GM12873 (cell line): ENCODE results near the gene GDF10.

Experiments used
- TF ChIP-seq, protein P1 (sequence below): IDR thresholded peaks from 2 replicates; pipeline ENCODE4 v1.5.1; 2012; ENCODE audit warnings: low read depth, mild to moderate bottlenecking, moderate library complexity, low read length, control low read depth; ENCODE audit not compliant: insufficient read depth; ENCODE audit errors: missing control alignments

Gene GDF10

DNA sequence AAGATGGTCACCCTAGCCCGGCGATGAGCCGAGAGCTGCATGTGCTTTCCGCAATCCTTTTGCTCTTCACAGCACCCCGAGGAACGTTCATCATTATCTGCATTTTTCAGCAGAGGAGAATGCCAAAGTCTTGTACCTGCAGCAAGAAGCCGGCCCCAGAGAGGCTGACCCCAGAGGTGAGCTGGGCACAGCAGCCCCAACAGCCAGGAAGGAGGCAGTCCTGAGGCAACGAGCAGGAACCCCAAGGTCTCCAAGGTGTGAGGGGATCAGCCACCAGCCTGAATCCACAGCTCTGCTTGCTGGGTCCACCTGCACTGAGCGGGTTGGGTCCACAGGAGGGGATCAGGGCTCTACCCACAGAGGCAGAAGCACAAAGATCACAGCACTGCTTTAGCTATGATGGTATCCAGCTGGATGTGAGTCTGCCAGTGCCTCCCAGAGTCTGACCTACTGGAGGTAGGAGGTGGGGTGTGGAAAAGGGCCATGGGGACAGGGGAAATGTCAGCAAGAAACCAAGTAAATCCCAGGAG lies 16.8 kb upstream of the GDF10 start:
- TF ChIP-seq, protein P1, sequence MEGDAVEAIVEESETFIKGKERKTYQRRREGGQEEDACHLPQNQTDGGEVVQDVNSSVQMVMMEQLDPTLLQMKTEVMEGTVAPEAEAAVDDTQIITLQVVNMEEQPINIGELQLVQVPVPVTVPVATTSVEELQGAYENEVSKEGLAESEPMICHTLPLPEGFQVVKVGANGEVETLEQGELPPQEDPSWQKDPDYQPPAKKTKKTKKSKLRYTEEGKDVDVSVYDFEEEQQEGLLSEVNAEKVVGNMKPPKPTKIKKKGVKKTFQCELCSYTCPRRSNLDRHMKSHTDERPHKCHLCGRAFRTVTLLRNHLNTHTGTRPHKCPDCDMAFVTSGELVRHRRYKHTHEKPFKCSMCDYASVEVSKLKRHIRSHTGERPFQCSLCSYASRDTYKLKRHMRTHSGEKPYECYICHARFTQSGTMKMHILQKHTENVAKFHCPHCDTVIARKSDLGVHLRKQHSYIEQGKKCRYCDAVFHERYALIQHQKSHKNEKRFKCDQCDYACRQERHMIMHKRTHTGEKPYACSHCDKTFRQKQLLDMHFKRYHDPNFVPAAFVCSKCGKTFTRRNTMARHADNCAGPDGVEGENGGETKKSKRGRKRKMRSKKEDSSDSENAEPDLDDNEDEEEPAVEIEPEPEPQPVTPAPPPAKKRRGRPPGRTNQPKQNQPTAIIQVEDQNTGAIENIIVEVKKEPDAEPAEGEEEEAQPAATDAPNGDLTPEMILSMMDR: no peak

DNA sequence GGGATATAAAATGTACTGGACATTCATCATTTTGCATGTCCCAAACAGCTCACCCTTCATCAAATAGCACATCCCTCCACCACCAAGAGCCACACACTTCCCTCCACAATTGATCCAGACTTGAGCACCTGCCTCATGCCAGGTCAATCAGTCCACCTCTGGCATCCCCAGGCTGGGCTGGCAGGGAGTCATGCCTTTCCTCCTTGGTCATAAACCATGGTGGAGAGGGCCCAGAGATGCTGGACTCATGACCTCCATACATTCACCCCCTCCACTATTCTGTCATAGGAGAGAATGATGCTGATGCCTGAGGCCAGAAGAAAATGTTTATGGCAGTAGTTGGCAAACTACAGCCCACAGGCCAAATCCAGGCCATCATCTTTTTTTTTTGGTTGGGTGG lies 16.1 kb upstream of the GDF10 start:
- TF ChIP-seq, protein P1: no peak

DNA sequence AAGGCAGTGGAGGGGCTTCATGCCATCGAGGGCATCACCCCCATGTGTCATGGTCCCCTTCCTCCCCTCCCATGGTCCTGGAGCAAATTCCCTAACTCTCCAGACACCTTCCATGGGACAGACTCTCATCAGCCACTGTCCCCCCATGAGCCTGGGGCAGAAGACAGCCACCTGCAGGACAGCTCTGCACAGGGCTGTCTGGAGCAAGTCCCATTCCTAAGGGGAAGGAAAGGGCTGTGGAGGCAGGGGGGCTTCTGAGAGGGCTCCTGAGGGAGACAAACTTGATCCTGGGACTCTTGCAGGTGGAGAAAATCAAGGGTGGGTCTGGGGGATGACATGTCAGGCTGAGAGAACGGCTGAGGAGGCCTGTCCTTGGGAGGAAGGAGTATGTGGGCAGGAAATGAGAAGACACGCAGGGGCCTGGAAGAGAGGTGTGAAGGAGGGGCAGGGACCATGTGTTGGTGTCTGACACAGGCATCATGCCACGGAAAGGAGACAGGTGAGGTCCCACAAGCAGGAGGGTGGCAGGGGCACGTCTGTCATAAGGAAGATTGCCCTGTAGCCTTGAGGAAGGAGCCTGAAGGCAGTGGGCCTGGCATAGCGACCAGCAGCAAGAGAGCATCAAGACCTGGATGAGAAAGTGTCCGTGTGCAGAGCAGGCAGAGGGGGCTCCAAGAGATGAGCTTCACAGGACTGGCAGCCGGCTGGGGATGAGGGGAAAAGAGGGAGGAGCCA lies 14.4 kb upstream of the GDF10 start:
- TF ChIP-seq, protein P1: no peak

DNA sequence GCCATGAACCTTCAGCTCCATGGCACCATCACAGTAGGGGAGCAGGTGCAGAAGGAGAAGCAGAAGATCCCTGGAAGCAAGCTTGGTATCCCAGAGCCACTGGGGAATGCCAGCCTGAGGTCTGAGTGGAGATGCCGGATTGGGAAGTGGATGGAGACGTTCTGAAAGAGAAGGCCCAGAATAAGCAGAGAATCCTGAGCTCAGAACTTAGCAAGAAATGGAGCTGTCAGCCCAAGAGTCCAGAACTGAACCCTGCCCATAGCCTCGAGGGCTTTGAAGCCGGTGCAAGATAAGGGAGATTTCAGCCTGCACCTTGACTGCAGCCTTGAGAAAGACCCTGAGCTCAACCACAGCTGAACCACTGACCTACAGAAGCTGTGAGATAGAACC lies 13.9 kb upstream of the GDF10 start:
- TF ChIP-seq, protein P1: no peak

DNA sequence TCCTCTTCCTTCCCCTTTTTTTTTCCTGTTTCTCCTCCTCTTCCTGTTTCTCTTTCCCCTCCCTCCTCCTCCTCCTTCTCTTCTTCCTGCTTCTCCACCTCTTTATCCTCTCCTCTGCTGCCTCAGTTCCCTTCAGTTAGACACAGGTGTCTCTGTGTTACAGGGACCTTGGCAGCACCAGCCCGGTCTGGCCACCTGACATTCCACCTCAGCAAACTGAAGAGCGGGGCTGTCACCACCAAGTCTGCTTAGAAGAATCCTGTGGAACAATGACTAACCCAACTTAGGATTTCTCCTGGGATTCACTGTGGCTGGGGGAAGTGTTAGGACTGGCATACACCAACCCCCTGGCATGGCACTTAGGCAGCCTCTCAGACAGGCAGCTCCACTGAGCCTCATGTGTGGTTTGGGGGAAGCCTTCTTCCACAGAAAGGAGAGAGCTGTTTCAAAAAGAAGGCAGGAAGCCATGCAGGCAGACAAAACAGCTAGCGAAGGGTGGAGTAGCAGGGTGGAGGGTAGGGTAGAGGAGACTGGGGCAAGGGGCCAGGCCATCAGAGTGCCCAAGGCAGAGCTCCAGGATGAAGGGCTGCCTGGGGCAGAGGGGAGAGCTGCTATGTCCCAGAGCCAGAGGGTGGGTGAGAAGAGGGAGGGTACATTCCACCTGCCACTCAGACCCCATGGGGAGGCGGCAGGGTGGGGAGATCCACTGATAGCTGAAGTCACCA lies 13.2 kb upstream of the GDF10 start:
- TF ChIP-seq, protein P1: no peak

DNA sequence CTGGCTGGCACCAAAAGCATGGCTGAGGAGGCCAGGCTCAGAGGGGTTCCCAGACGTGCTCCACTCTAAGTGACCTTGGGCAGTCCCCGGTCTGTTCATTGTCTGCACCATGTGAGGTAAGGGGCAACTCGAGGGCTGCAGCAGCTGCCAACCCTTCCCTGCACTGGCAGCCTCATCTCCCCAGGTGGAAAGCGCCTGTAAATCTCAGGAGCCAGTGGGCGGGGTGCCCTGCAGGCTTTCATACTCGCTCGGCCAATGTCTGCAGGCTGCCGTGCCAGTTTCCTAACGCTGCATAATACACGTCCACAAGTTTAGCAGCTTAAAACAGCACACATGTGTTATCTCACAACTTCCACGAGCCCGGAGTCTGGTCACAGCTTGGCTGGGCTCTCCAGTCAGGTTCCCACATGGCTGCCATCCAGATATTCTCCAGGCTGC lies 12.6 kb upstream of the GDF10 start:
- TF ChIP-seq, protein P1: no peak

DNA sequence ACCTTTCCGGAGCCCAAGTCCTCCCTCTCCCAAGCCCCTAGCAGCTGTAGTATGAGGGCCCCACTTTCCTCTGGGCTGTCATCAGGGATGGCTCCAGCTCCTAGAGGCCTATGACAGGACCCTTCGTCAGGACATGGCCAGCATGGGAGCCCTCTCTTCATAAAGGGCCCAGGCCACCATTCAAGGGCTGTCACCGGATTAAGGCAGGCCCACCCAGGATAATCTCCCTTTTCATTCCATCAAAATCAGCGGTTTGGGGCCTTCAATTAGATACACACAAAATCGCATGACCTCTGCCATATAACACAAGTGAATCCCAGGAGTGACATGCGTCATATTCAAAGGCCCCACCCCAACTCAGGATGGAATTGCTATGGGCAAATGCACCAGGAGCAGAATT lies 12.2 kb upstream of the GDF10 start:
- TF ChIP-seq, protein P1: no peak
